Neuronal stem cell (in vitro differentiated cells): ENCODE measurements around the gene TMEM79.

Experiments
- DNase-seq: peaks from one replicate; pipeline ENCODE4 v3.0.0-alpha.2; 2013; ENCODE audit warnings: low spot score
- H2AFZ ChIP-seq: one replicate; pipeline ENCODE4 v1.6.1; 2013; ENCODE audit warnings: mild to moderate bottlenecking, low read length, inconsistent platforms
- H2AK5ac ChIP-seq: 2 replicates; pipeline ENCODE4 v1.6.1; 2013; ENCODE audit warnings: low read depth, mild to moderate bottlenecking, inconsistent platforms, low read length, moderate library complexity, mixed read lengths
- H2BK120ac ChIP-seq: 2 replicates; pipeline ENCODE4 v1.6.1; 2013; ENCODE audit warnings: low read depth, mild to moderate bottlenecking, inconsistent platforms, low read length, moderate library complexity, mixed read lengths
- H2BK12ac ChIP-seq: one replicate; pipeline ENCODE4 v1.6.1; 2013; ENCODE audit warnings: low read length, inconsistent platforms
- H2BK15ac ChIP-seq: 2 replicates; pipeline ENCODE4 v1.6.1; 2013; ENCODE audit warnings: mild to moderate bottlenecking, low read length, inconsistent platforms, mixed read lengths
- H2BK5ac ChIP-seq: one replicate; pipeline ENCODE4 v1.6.1; 2013; ENCODE audit warnings: inconsistent platforms, mild to moderate bottlenecking, low read length, moderate library complexity
- H3K14ac ChIP-seq: one replicate; pipeline ENCODE4 v1.6.1; 2013; ENCODE audit warnings: low read length, inconsistent platforms
- H3K18ac ChIP-seq: 2 replicates; pipeline ENCODE4 v1.6.1; 2013; ENCODE audit warnings: low read length, inconsistent platforms
- H3K23ac ChIP-seq: 2 replicates; pipeline ENCODE4 v1.6.1; 2013; ENCODE audit warnings: low read depth, mild to moderate bottlenecking, mixed read lengths, low read length, inconsistent platforms; ENCODE audit not compliant: poor library complexity
- H3K27ac ChIP-seq: replicated peaks from 3 replicates; pipeline ENCODE4 v1.5.1; 2013; ENCODE audit warnings: low read length, inconsistent platforms
- H3K27me3 ChIP-seq, 3 experiments: 2 replicates each; pipeline ENCODE4 v1.6.1; 2013; ENCODE audit warnings: low read length in 3 of 3, mild to moderate bottlenecking in 2 of 3, inconsistent platforms in 1 of 3, low read depth in 1 of 3, mixed read lengths in 1 of 3, moderate library complexity in 1 of 3; ENCODE audit not compliant: control insufficient read depth in 3 of 3, insufficient read depth in 3 of 3
- H3K36me3 ChIP-seq, 2 donors: replicated peaks in 1 of 2; 2 replicates each; pipeline ENCODE4 v1.6.1; 2013; ENCODE audit warnings: low read length in 2 of 2; ENCODE audit not compliant: control insufficient read depth in 2 of 2, insufficient read depth in 2 of 2
- H3K4ac ChIP-seq: 2 replicates; pipeline ENCODE4 v1.6.1; 2013; ENCODE audit warnings: inconsistent platforms, mild to moderate bottlenecking, low read length, moderate library complexity
- H3K4me1 ChIP-seq, 2 donors: 1 replicate in 1 of 2; 2 replicates in 1 of 2; pipeline ENCODE4 v1.6.1; 2013; ENCODE audit warnings: low read length in 2 of 2, low read depth in 1 of 2; ENCODE audit not compliant: control insufficient read depth in 2 of 2, insufficient read depth in 1 of 2
- H3K4me2 ChIP-seq: one replicate; pipeline ENCODE4 v1.6.1; 2013; ENCODE audit warnings: mild to moderate bottlenecking, low read length, inconsistent platforms; ENCODE audit not compliant: insufficient read depth, poor library complexity, severe bottlenecking
- H3K4me3 ChIP-seq, 2 donors: 2 replicates each; pipeline ENCODE4 v1.5.1; 2013; ENCODE audit warnings: low read length in 2 of 2, mild to moderate bottlenecking in 2 of 2, inconsistent platforms in 1 of 2, moderate library complexity in 1 of 2
- H3K79me1 ChIP-seq: one replicate; pipeline ENCODE4 v1.6.1; 2013; ENCODE audit warnings: low read depth, mild to moderate bottlenecking, inconsistent platforms, low read length, moderate library complexity
- H3K9ac ChIP-seq: one replicate; pipeline ENCODE4 v1.6.1; 2013; ENCODE audit warnings: mild to moderate bottlenecking, low read depth, low read length, inconsistent platforms; ENCODE audit not compliant: poor library complexity
- H3K9me3 ChIP-seq, 2 donors: replicated peaks in 1 of 2; 2 replicates each; pipeline versions ENCODE3 to v1.6.1; 2013; ENCODE audit warnings: low read length in 2 of 2, mild to moderate bottlenecking in 2 of 2, inconsistent platforms in 1 of 2, low read depth in 1 of 2, mixed read lengths in 1 of 2, moderate library complexity in 1 of 2; ENCODE audit not compliant: control insufficient read depth in 2 of 2, insufficient read depth in 1 of 2
- H4K8ac ChIP-seq: one replicate; pipeline ENCODE4 v1.6.1; 2013; ENCODE audit warnings: low read depth, mild to moderate bottlenecking, inconsistent platforms, low read length, moderate library complexity
- H4K91ac ChIP-seq: one replicate; pipeline ENCODE4 v1.6.1; 2013; ENCODE audit warnings: low read length, low read depth, mild to moderate bottlenecking, inconsistent platforms; ENCODE audit not compliant: poor library complexity
- WGBS, 2 donors: extraction: QIAGEN DNeasy Blood & Tissue Kit; methylation state at CpG; one replicate each; pipeline ENCODE4 v1.1.7; 2013; ENCODE audit warnings: missing lambda C conversion rate in 2 of 2, mixed read lengths in 1 of 2; ENCODE audit not compliant: insufficient read length in 2 of 2, insufficient replicate concordance in 1 of 2; ENCODE audit errors: extremely low coverage in 2 of 2; 5-methylcytosine and 5-hydroxymethylcytosine counted together

The TMEM79 gene

DNA sequence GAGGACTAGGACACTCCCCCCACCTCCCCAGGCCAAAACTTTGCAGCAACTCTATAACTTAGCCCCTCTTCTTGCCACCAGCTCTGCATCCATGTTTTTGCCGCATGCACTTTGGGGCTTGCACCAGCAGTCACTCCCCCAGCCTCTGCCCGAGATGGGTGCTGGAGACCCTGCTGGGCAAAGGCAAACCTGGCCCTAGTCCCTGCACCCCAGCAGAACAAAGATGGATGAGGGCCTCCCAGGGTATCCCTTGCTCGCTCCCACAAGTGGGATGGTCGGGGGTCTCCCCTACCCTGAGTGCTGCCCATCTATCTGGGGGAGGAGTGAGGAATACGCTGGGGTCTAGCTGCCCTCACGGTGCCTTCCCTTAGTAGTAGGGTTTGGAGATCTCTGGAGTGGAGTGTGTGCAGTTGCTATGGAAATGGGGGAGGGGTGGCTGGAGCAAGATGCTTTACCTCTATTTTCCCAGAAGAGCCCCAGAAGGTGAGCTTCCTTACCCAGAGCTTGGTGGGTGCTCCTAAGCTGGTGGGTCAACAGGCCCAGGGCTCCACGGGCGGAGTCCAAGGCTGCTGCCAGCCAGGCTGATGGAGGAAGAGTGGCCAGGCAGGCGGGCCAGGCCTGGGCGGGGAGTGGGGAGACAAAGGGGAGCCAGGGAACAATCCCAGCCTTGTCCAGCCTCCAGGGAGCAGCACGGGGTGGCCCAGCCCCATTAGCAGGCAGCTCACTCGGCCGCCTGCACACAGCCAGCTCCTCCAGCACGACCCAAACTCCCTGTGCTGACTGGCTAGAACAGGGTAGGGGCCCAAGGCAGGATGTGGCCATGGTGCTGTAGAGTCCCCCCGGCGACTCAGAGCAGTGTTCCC is 36.4 kb upstream of the TMEM79 start, which contains the start of gene PAQR6:
Gene PAQR6, minus strand, starts transcription at position 597 of the 863 bp plus-strand sequence. CDS start 1,325 bp downstream, outside the sequence.
- no peak within 1 kb of the TSS for H3K4me2 ChIP-seq
- H3K18ac ChIP-seq = peak within 1 kb of the TSS; percentile 96
- peaks cover 3% of the 10 kb centered on the region for H3K79me1 ChIP-seq
- H4K91ac ChIP-seq = peak within 1 kb of the TSS; percentile 81
- H3K4me3 ChIP-seq = no peak within 1 kb of the TSS
- no peaks in the 10 kb centered on the region for H3K27me3 ChIP-seq
- peak within 1 kb of the TSS; percentile 98 for H2BK120ac ChIP-seq
- peak within 1 kb of the TSS; percentile 53 for H3K9ac ChIP-seq
- peak within 1 kb of the TSS; percentile 83 for H3K23ac ChIP-seq
- H2BK12ac ChIP-seq = peak within 1 kb of the TSS; percentile 86
- peak within 1 kb of the TSS; percentile 57 for H4K8ac ChIP-seq
- H2BK5ac ChIP-seq = peak within 1 kb of the TSS; percentile 89
- no CpG with 5 or more reads among the region's 16 CpGs for WGBS, 2 donors
- DNase-seq = peak; percentile 26
- peaks cover 2 to 17% of the 10 kb centered on the region in 2 donors for H3K4me1 ChIP-seq
- H2AFZ ChIP-seq = no peak within 1 kb of the TSS
- no peaks in the 10 kb centered on the region for H3K9me3 ChIP-seq
- peak within 1 kb of the TSS; percentile 79 for H3K27ac ChIP-seq
- peaks cover 28 to 41% of the 10 kb centered on the region in 2 donors for H3K36me3 ChIP-seq
- H2BK15ac ChIP-seq = peak within 1 kb of the TSS; percentile 95
- peak within 1 kb of the TSS; percentile 92 for H3K14ac ChIP-seq
- peak within 1 kb of the TSS; percentile 86 for H3K4ac ChIP-seq
- peak within 1 kb of the TSS; percentile 100 for H2AK5ac ChIP-seq

- no peak overlapping the region for H3K4ac ChIP-seq
- H3K14ac ChIP-seq = peak overlapping the region; percentile 92
- no peak for DNase-seq
- peaks cover 3% of the 10 kb centered on the region for H3K79me1 ChIP-seq
- no peak overlapping the region for H2AFZ ChIP-seq
- H2BK120ac ChIP-seq = no peak overlapping the region
- no peaks in the 10 kb centered on the region for H3K9me3 ChIP-seq
- peaks cover 2 to 17% of the 10 kb centered on the region in 2 donors for H3K4me1 ChIP-seq
- peak overlapping the region; percentile 100 for H2AK5ac ChIP-seq
- H4K8ac ChIP-seq = peak overlapping the region; percentile 32
- H3K27ac ChIP-seq = peak overlapping the region; percentile 79
- peak overlapping the region; percentile 96 for H3K18ac ChIP-seq
- H3K4me2 ChIP-seq = no peak overlapping the region
- WGBS, 2 donors = no CpG with 5 or more reads among the region's 4 CpGs
- no peak overlapping the region for H4K91ac ChIP-seq
- H2BK15ac ChIP-seq = peak overlapping the region; percentile 95
- peak overlapping the region; percentile 53 for H3K9ac ChIP-seq
- H2BK5ac ChIP-seq = peak overlapping the region; percentile 89
- H3K27me3 ChIP-seq = no peaks in the 10 kb centered on the region
- no peak overlapping the region for H3K4me3 ChIP-seq
- peak overlapping the region; percentile 19 for H2BK12ac ChIP-seq
- H3K36me3 ChIP-seq = peaks cover 34 to 47% of the 10 kb centered on the region in 2 donors
- H3K23ac ChIP-seq = peak overlapping the region; percentile 83
These were observed 35.8 kb upstream of the TMEM79 start for GRCh38 chr1:156248323-156248683.

DNA sequence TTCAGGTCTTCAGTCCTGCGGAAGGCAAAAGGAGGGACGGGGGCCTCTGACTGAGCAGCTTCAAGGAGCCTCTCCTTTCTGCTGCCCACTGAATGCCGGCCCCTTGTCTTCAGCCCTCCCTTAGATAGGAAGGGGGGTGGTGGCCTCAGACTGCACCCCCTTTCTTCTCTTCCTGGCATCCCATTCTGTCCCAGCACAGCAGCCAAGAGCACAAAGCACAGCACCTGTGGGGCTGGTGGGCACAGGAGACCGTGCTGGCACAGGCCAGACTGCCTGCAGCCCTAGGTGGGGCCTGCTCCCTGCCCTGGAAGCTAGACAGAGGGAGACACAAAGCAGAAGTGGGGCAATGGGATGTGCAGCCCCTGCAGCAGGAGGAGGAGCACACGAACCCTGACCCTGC is 34.5 kb upstream of the TMEM79 start:
- Histone ChIP-seq H2BK5ac (peak overlapping the region; percentile 57), H3K36me3 (peaks cover 42 to 60% of the 10 kb centered on the region in 2 donors), H3K79me1 (peaks cover 3% of the 10 kb centered on the region), H4K91ac (no peak overlapping the region), H3K23ac (peak overlapping the region; percentile 92), H3K4ac (no peak overlapping the region), H2AK5ac (no peak overlapping the region), H3K27ac (peak overlapping the region; percentile 57), H3K4me3 (no peak overlapping the region), H2BK15ac (no peak overlapping the region), H3K14ac (no peak overlapping the region), H3K4me1 (peaks cover 2 to 17% of the 10 kb centered on the region in 2 donors), H3K18ac (no peak overlapping the region), H3K4me2 (no peak overlapping the region), H2AFZ (no peak overlapping the region), H3K9me3 (no peaks in the 10 kb centered on the region), H2BK120ac (no peak overlapping the region), H3K27me3 (no peaks in the 10 kb centered on the region), H4K8ac (no peak overlapping the region), H2BK12ac (no peak overlapping the region), H3K9ac (peak overlapping the region; percentile 25)
- WGBS, 2 donors = no CpG with 5 or more reads among the region's 5 CpGs
- DNase-seq = no peak

DNA sequence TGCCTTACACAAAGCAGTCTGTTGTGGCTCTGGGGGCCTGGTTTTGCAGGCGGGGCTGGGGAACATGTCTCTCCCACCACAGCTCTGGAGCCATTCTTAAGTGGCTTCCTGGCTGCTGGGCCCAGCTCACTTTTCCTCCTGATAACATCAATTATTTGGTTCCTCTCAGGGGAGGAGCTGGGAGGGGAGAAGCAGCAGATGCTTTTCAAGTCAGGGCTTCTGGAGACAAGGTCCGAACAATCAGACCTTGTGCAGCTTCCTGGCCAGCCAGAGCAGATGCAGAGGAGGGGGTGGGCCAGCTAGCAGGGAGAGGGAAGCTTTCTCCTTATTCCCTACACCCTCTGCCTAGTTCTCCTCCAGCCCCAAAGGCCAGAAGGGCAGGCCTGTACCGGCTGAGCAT is 32.6 kb upstream of the TMEM79 start:
- H2BK12ac ChIP-seq = no peak overlapping the region
- H3K4me2 ChIP-seq = no peak overlapping the region
- no peaks in the 10 kb centered on the region for H3K79me1 ChIP-seq
- DNase-seq = no peak
- no peak overlapping the region for H3K4ac ChIP-seq
- no peaks in the 10 kb centered on the region for H3K9me3 ChIP-seq
- no peak overlapping the region for H2BK120ac ChIP-seq
- no CpG with 5 or more reads among the region's 3 CpGs for WGBS, 2 donors
- H2AK5ac ChIP-seq = no peak overlapping the region
- H3K18ac ChIP-seq = no peak overlapping the region
- no peak overlapping the region for H3K9ac ChIP-seq
- H3K23ac ChIP-seq = no peak overlapping the region
- H2BK5ac ChIP-seq = peak overlapping the region; percentile 2
- peaks cover 2 to 16% of the 10 kb centered on the region in 2 donors for H3K4me1 ChIP-seq
- H4K8ac ChIP-seq = no peak overlapping the region
- H3K27me3 ChIP-seq = no peaks in the 10 kb centered on the region
- peaks cover 45 to 72% of the 10 kb centered on the region in 2 donors for H3K36me3 ChIP-seq
- no peak overlapping the region for H3K14ac ChIP-seq
- no peak overlapping the region for H3K27ac ChIP-seq
- H2BK15ac ChIP-seq = no peak overlapping the region
- no peak overlapping the region for H2AFZ ChIP-seq
- no peak overlapping the region for H4K91ac ChIP-seq
- H3K4me3 ChIP-seq = no peak overlapping the region
